ENCODE data around the gene XRCC3. TPM values are rescaled to one million over a fixed set of nuclear protein-coding genes. Genes with fewer than 3 reads are reported as not detected.

The XRCC3 gene
- total and polyA plus RNA-seq, 2 donors (not counting 3 experiments of a cell fraction or from before 2014, with no cell fraction given) = 13.6 to 27.2 TPM

DNA sequence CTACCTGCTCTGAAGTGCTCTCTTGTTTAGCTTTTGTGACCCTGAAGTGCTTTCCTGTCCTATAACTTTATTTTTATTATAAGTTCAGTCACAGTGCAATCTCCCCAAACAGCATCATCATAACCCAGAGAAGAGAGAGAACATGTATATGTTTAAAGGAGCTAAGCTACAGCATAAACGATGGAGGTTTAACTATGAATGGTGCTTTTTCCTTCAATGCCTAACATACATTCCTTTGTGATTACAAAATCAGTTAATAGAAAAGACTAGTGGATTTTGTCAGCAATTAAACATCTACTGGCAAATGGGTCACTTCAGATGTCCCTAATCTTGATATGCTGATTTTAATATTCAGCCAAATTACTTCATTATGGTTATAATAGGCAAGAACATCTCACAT, 46.8 kb upstream of the XRCC3 start:
- no peak overlapping the region for H3K4me3 ChIP-seq (replicated peaks in 1 of 3; ENCODE audit: insufficient read depth in 1 of 3, low read depth in 1 of 3, low read length in 3 of 3)
- no peaks in the 10 kb centered on the region for H3K27me3 ChIP-seq (ENCODE audit: control insufficient read depth in 2 of 2, insufficient read depth in 2 of 2, low read length in 2 of 2)
- H3K27ac ChIP-seq (ENCODE audit: insufficient read depth, low read depth, low read length) = no peak overlapping the region
- H3K9me3 ChIP-seq (replicated peaks; ENCODE audit: control insufficient read depth, insufficient read depth, low read length) = no peaks in the 10 kb centered on the region
- no peaks in the 10 kb centered on the region for H3K36me3 ChIP-seq (ENCODE audit: control insufficient read depth in 2 of 2, extremely low read depth in 1 of 2, insufficient read depth in 2 of 2, low read length in 2 of 2)
- H3K4me1 ChIP-seq (ENCODE audit: control insufficient read depth, extremely low read depth, insufficient read depth, low read length) = peaks cover 8% of the 10 kb centered on the region
- H2AFZ ChIP-seq (ENCODE audit: low read depth, low read length) = no peak overlapping the region
- no TSS peak for BruUV-seq (replicated peaks)
- dilution Hi-C loops (cut with MboI; ENCODE audit: extremely low pct_ligation_motif_present, low sequenced_read_pairs) (no loop called here), intact Hi-C loops (cut with micrococcal nuclease) (no loop called here)
- no peak for FAIRE-seq
- H3K4me2 ChIP-seq (ENCODE audit: insufficient read depth, low read length) = no peak overlapping the region
- H3K9ac ChIP-seq (replicated peaks; ENCODE audit: extremely low read depth, insufficient read depth, low read length) = no peak overlapping the region
- H3K79me2 ChIP-seq (ENCODE audit: control insufficient read depth, insufficient read depth, low read length) = no peaks in the 10 kb centered on the region
- no peaks in the 10 kb centered on the region for H3K9me1 ChIP-seq (replicated peaks; ENCODE audit: control insufficient read depth, extremely low read depth, insufficient read depth, low read length)
- CTCF ChIA-PET = no interaction called here
- TF ChIP-seq MYC (IDR thresholded peaks at IDR 0.05; ENCODE audit: low read depth, low read length) (no peak), EZH2 (IDR thresholded peaks at IDR 0.05; ENCODE audit: borderline replicate concordance, low read depth, low read length, severe bottlenecking) (no peak), JUN (IDR thresholded peaks at IDR 0.05; ENCODE audit: borderline replicate concordance, insufficient read depth, insufficient read length, low read depth) (no peak), POLR2AphosphoS5 (IDR thresholded peaks at IDR 0.05; ENCODE audit: insufficient read depth, low read depth, low read length) (no peak)
- POLR2A ChIA-PET = interaction anchor here (0.8 kb wide), 1 partner anchor 8 kb away, joined by 3 read pairs; no protein-coding TSS in a partner anchor
- no peaks in the 10 kb centered on the region for H4K20me1 ChIP-seq (replicated peaks; ENCODE audit: control insufficient read depth, extremely low read depth, insufficient read depth, low read length)
- DNase-seq (ENCODE audit: low read depth, low spot score) = no peak

- Histone ChIP-seq H3K27ac (ENCODE audit: insufficient read depth, low read depth, low read length) (no peak overlapping the region), H3K79me2 (ENCODE audit: control insufficient read depth, insufficient read depth, low read length) (no peaks in the 10 kb centered on the region), H3K9me3 (replicated peaks; ENCODE audit: control insufficient read depth, insufficient read depth, low read length) (no peaks in the 10 kb centered on the region), H3K4me1 (ENCODE audit: control insufficient read depth, extremely low read depth, insufficient read depth, low read length) (peaks cover 21% of the 10 kb centered on the region), H3K36me3 (ENCODE audit: control insufficient read depth in 2 of 2, extremely low read depth in 1 of 2, insufficient read depth in 2 of 2, low read length in 2 of 2) (no peaks in the 10 kb centered on the region), H2AFZ (ENCODE audit: low read depth, low read length) (no peak overlapping the region), H4K20me1 (replicated peaks; ENCODE audit: control insufficient read depth, extremely low read depth, insufficient read depth, low read length) (no peaks in the 10 kb centered on the region), H3K9me1 (replicated peaks; ENCODE audit: control insufficient read depth, extremely low read depth, insufficient read depth, low read length) (no peaks in the 10 kb centered on the region), H3K9ac (replicated peaks; ENCODE audit: extremely low read depth, insufficient read depth, low read length) (no peak overlapping the region), H3K4me3 (replicated peaks in 1 of 3; ENCODE audit: insufficient read depth in 1 of 3, low read depth in 1 of 3, low read length in 3 of 3) (no peak overlapping the region), H3K27me3 (ENCODE audit: control insufficient read depth in 2 of 2, insufficient read depth in 2 of 2, low read length in 2 of 2) (no peaks in the 10 kb centered on the region), H3K4me2 (ENCODE audit: insufficient read depth, low read length) (no peak overlapping the region)
- dilution Hi-C loops (cut with MboI; ENCODE audit: extremely low pct_ligation_motif_present, low sequenced_read_pairs) = no loop called here
- no TSS peak for BruUV-seq (replicated peaks)
- CTCF ChIA-PET = interaction anchor here (0.8 to 1.9 kb wide), 3 partner anchors 8 to 152 kb away, joined by 3 to 4 read pairs (median 3); no protein-coding TSS in a partner anchor
- FAIRE-seq (no peak), DNase-seq (ENCODE audit: low read depth, low spot score) (no peak)
- intact Hi-C loops (cut with micrococcal nuclease) = no loop called here
- TF ChIP-seq MYC (IDR thresholded peaks at IDR 0.05; ENCODE audit: low read depth, low read length) (no peak), POLR2AphosphoS5 (IDR thresholded peaks at IDR 0.05; ENCODE audit: insufficient read depth, low read depth, low read length) (no peak), POLR2A (IDR thresholded peaks at IDR 0.05; ENCODE audit: low read depth, low read length) (no peak), MAX (IDR thresholded peaks at IDR 0.05; ENCODE audit: insufficient read depth, insufficient read length) (no peak), JUN (IDR thresholded peaks at IDR 0.05; ENCODE audit: borderline replicate concordance, insufficient read depth, insufficient read length, low read depth) (no peak), FOS (IDR thresholded peaks at IDR 0.05; ENCODE audit: borderline replicate concordance, insufficient read depth, low read length) (no peak), GATA2 (IDR thresholded peaks at IDR 0.05; ENCODE audit: insufficient read depth, insufficient read length, low read depth, low read length) (no peak), EZH2 (IDR thresholded peaks at IDR 0.05; ENCODE audit: borderline replicate concordance, low read depth, low read length, severe bottlenecking) (no peak)
- TF ChIP-seq, protein P1, sequence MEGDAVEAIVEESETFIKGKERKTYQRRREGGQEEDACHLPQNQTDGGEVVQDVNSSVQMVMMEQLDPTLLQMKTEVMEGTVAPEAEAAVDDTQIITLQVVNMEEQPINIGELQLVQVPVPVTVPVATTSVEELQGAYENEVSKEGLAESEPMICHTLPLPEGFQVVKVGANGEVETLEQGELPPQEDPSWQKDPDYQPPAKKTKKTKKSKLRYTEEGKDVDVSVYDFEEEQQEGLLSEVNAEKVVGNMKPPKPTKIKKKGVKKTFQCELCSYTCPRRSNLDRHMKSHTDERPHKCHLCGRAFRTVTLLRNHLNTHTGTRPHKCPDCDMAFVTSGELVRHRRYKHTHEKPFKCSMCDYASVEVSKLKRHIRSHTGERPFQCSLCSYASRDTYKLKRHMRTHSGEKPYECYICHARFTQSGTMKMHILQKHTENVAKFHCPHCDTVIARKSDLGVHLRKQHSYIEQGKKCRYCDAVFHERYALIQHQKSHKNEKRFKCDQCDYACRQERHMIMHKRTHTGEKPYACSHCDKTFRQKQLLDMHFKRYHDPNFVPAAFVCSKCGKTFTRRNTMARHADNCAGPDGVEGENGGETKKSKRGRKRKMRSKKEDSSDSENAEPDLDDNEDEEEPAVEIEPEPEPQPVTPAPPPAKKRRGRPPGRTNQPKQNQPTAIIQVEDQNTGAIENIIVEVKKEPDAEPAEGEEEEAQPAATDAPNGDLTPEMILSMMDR (IDR thresholded peaks at IDR 0.05; ENCODE audit: extremely low read depth in 1 of 2, insufficient read depth in 1 of 2, low read depth in 1 of 2, low read length in 2 of 2) = no peak
- POLR2A ChIA-PET = no interaction called here
Observed at GRCh38 chr14:103758059-103758776, 43.0 kb upstream of the XRCC3 start.

Data from endothelial cell of umbilical vein (primary cell).